CD4-positive, alpha-beta T cell treated with Interleukin-15 for 1 hour (primary cell): Measurements from ENCODE around the gene PCDHA4.
"Not testable (repeated sequence)": the region's sequence is repeated elsewhere in the genome, so short reads cannot be mapped to it uniquely, and the experiment has no call there.

Experiments used
- DNase-seq: peaks from one replicate; pipeline ENCODE4 v3.0.0-alpha.2; 2020

Gene PCDHA4

GRCh38 chr5:140822281-140822629, 15.4 kb downstream of the PCDHA4 start:
- DNase-seq: no peak

DNA sequence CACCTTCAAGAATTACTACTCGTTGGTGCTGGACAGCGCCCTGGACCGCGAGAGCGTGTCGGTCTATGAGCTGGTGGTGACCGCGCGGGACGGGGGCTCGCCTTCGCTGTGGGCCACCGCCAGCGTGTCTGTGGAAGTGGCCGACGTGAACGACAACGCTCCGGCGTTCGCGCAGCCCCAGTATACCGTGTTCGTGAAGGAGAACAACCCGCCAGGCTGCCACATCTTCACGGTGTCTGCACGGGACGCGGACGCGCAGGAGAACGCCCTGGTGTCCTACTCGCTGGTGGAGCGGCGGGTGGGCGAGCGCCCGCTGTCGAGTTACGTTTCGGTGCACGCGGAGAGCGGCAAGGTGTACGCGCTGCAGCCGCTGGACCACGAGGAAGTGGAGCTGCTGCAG, 16.1 kb downstream of the PCDHA4 start:
- DNase-seq: not testable (repeated sequence)

DNA sequence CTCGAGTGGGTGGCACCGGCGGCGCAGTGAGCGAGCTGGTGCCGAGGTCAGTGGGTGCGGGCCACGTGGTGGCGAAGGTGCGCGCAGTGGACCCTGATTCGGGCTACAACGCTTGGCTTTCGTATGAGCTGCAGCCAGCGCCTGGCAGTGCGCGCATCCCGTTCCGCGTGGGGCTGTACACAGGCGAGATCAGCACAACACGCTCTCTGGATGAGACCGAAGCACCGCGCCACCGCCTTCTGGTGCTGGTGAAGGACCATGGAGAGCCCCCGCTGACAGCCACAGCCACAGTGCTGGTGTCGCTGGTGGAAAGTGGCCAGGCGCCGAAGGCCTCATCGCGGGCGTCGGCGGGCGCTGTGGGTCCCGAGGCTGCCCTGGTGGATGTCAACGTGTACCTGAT, 16.6 kb downstream of the PCDHA4 start:
- DNase-seq: no peak

GRCh38 chr5:140827704-140828361, 21.0 kb downstream of the PCDHA4 start, which contains the start of gene PCDHA6:
Gene PCDHA6, plus strand, starts transcription at chr5:140827960. Its CDS starts 132 bp downstream, at chr5:140828092.
- DNase-seq: no peak

GRCh38 chr5:140828362-140828737, 21.5 kb downstream of the PCDHA4 start:
- no peak for DNase-seq

DNA sequence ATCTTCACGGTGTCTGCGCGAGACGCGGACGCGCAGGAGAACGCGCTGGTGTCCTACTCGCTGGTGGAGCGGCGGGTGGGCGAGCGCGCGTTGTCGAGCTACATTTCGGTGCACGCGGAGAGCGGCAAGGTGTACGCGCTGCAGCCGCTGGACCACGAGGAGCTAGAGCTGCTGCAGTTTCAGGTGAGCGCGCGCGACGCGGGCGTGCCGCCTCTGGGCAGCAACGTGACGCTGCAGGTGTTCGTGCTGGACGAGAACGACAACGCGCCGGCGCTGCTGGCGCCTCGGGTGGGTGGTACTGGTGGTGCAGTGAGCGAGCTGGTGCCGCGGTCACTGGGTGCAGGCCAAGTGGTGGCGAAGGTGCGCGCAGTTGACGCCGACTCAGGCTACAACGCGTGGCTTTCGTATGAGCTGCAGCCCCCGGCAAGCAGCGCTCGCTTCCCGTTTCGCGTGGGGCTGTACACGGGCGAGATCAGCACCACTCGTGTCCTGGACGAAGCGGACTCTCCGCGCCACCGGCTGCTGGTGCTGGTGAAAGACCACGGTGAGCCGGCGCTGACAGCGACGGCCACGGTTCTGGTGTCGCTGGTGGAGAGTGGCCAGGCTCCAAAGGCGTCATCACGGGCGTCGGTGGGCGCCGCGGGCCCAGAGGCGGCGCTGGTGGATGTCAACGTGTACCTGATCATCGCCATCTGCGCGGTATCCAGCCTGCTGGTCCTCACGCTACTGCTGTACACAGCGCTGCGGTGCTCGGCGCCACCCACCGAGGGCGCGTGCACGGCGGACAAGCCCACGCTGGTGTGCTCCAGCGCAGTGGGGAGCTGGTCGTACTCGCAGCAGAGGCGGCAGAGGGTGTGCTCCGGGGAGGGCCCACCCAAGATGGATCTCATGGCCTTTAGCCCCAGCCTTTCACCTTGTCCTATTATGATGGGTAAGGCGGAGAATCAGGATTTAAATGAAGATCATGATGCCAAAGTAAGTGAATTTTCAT, 22.9 kb downstream of the PCDHA4 start:
- DNase-seq: not testable (repeated sequence)

- DNase-seq: no peak
Observed at GRCh38 chr5:140833993-140834392, 27.1 kb downstream of the PCDHA4 start, which contains the start of gene PCDHA7. Gene PCDHA7, plus strand, starts transcription at chr5:140834269. Its CDS starts 115 bp downstream, at chr5:140834384.

DNA sequence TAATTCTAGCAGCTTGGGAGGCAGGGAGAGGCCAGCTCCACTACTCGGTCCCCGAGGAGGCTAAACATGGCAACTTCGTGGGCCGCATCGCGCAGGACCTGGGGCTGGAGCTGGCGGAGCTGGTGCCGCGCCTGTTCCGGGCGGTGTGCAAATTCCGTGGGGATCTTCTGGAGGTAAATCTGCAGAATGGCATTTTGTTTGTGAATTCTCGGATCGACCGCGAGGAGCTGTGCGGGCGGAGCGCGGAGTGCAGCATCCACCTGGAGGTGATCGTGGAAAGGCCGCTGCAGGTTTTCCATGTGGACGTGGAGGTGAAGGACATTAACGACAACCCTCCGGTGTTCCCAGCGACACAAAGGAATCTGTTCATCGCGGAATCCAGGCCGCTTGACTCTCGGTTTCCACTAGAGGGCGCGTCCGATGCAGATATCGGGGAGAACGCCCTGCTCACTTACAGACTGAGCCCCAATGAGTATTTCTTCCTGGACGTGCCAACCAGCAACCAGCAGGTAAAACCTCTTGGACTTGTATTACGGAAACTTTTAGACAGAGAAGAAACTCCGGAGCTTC, 27.7 kb downstream of the PCDHA4 start:
- DNase-seq: not testable (repeated sequence)

GRCh38 chr5:140835622-140836510, 29.0 kb downstream of the PCDHA4 start:
- no peak for DNase-seq

- DNase-seq: no peak
Observed at GRCh38 chr5:140840978-140841962, 34.4 kb downstream of the PCDHA4 start, which contains the start of gene PCDHA8. Gene PCDHA8, plus strand, starts transcription at chr5:140841187. Its CDS starts 135 bp downstream, at chr5:140841322.

- no peak for DNase-seq
Observed at GRCh38 chr5:140842798-140843733, 36.2 kb downstream of the PCDHA4 start.

GRCh38 chr5:140848139-140849102, 41.6 kb downstream of the PCDHA4 start, which contains the start of gene PCDHA9:
Gene PCDHA9, plus strand, starts transcription at chr5:140848382. Its CDS starts 114 bp downstream, at chr5:140848496.
- not testable (repeated sequence) for DNase-seq

- not testable (repeated sequence) for DNase-seq
Observed at GRCh38 chr5:140849831-140850634, 43.2 kb downstream of the PCDHA4 start.

GRCh38 chr5:140855772-140856674, 49.2 kb downstream of the PCDHA4 start, which contains the start of gene PCDHA10:
Gene PCDHA10, plus strand, starts transcription at chr5:140855897. Its CDS starts 152 bp downstream, at chr5:140856049.
- no peak for DNase-seq

- no peak for DNase-seq
Observed at GRCh38 chr5:140857177-140857986, 50.5 kb downstream of the PCDHA4 start.

GRCh38 chr5:140857987-140858240, 51.0 kb downstream of the PCDHA4 start:
- no peak for DNase-seq
